PC-9 (cell line): Measurements from ENCODE around the gene IMPA2. TPM values are rescaled to one million over a fixed set of nuclear protein-coding genes. Genes with fewer than 3 reads are reported as not detected.

Source experiments
- BruUV-seq: library from RNA; stranded (reverse); fragments of 400-500 nt; replicated peaks from 2 replicates; lab custom pipeline; 2021; lab: Mats Ljungman, UMichigan
- CTCF ChIA-PET: fragments of 300-600 bp; sonication (Branson Sonifier 250); formaldehyde crosslinking; loops from one replicate; lab custom pipeline; 2022; ENCODE audit warnings: antibody characterized with exemption; lab: Charles Lee
- POLR2A ChIA-PET: fragments of 300-600 bp; sonication (Branson Sonifier 250); formaldehyde crosslinking; loops from one replicate; lab custom pipeline; 2022; ENCODE audit warnings: antibody characterized with exemption; ENCODE audit not compliant: unreplicated experiment; lab: Charles Lee
- DNase-seq, 2 experiments: peaks; one replicate each; pipeline versions ENCODE4 v3.0.0 to v3.0.0-alpha.2; 2015 to 2022; ENCODE audit warnings: mixed read lengths in 1 of 2
- H2AFZ ChIP-seq: fragments of 200-600 bp; sonication (generic); 2 replicates; pipeline ENCODE4 v1.8.1; 2017; ENCODE audit warnings: antibody characterized with exemption
- H3F3A ChIP-seq: fragments of 200-600 bp; sonication (generic); 2 replicates; pipeline ENCODE4 v1.8.1; 2017; ENCODE audit warnings: antibody characterized with exemption, mild to moderate bottlenecking, low read depth; ENCODE audit not compliant: insufficient read depth
- H3K27ac ChIP-seq: fragments of 200-600 bp; sonication (generic); 2 replicates; pipeline ENCODE4 v1.6.1; 2016; ENCODE audit warnings: mixed run types
- H3K27me3 ChIP-seq: fragments of 200-600 bp; sonication (generic); 2 replicates; pipeline ENCODE4 v1.6.1; 2016; ENCODE audit warnings: low read depth, mixed run types; ENCODE audit not compliant: insufficient read depth
- H3K36me3 ChIP-seq: fragments of 200-600 bp; sonication (generic); 2 replicates; pipeline ENCODE4 v1.6.1; 2016; ENCODE audit warnings: low read depth, mixed run types
- H3K4me1 ChIP-seq: fragments of 200-600 bp; sonication (generic); replicated peaks from 2 replicates; pipeline ENCODE4 v1.6.1; 2016; ENCODE audit warnings: mixed run types; ENCODE audit not compliant: insufficient read depth
- H3K4me2 ChIP-seq: fragments of 200-600 bp; sonication (generic); 2 replicates; pipeline ENCODE4 v1.6.1; 2017; ENCODE audit warnings: mixed run types
- H3K4me3 ChIP-seq: fragments of 200-600 bp; sonication (generic); 2 replicates; pipeline ENCODE4 v1.6.1; 2016; ENCODE audit warnings: mixed run types
- H3K79me2 ChIP-seq: fragments of 200-600 bp; sonication (generic); 2 replicates; pipeline ENCODE4 v1.6.1; 2017; ENCODE audit warnings: low read depth, mixed run types
- H3K9me2 ChIP-seq: fragments of 200-600 bp; sonication (generic); 2 replicates; pipeline ENCODE4 v1.8.1; 2017; ENCODE audit warnings: mild to moderate bottlenecking; ENCODE audit not compliant: insufficient read depth
- H3K9me3 ChIP-seq: fragments of 200-600 bp; sonication (generic); 2 replicates; pipeline ENCODE4 v1.8.1; 2016; ENCODE audit warnings: low read depth; ENCODE audit not compliant: insufficient read depth
- H4K20me1 ChIP-seq: fragments of 200-600 bp; sonication (generic); 2 replicates; pipeline ENCODE4 v1.8.1; 2017; ENCODE audit not compliant: insufficient read depth
- EZH2 ChIP-seq: fragments of 200-600 bp; sonication (generic); IDR thresholded peaks from 2 replicates; pipeline ENCODE4 v1.8.0; 2017; ENCODE audit warnings: antibody characterized with exemption, low read depth
- intact Hi-C: fragments of 100-400 bp; cut with micrococcal nuclease; formaldehyde crosslinking; loops from one replicate; pipeline ENCODE4 v1.10.0; 2022; ENCODE audit not compliant: unreplicated experiment
- total RNA-seq: library from RNA; stranded (reverse); gene quantifications from 2 replicates; pipeline ENCODE4 v1.2.3, GENCODE V29; 2021
- TF ChIP-seq, protein P1 (sequence below): fragments of 200-600 bp; sonication (generic); conservative IDR thresholded peaks from 2 replicates; pipeline ENCODE4 v1.6.1; 2017; ENCODE audit warnings: mixed run types, antibody characterized with exemption, mild to moderate bottlenecking, moderate library complexity

The IMPA2 gene
- total RNA-seq, 1 experiment from 2014 or later, result 91.4 TPM

DNA sequence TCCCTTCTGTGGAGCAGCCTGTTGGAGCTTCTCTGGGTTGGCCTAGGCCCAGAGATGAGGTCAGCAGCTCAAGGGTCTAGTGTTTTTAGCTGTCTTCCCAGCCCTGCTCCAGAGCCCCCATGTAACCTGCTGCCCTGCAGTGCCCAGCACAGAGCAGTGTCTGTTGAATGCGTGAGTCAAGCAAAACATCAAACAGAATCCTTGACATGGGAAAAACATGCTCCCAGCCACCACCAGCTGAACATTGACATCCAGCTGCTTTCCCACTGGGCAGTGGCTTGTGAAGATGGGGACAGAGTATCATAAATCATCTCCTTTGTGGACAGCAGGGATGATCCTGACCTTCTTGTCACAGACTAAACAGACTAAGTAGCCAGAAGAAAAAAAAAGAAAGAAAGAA lies 22.6 kb downstream of the IMPA2 start:
- ChIA-PET CTCF (interaction anchor here (0.6 to 0.7 kb wide), 2 partner anchors 15 to 268 kb away, joined by 6 to 9 read pairs; no protein-coding TSS in a partner anchor), POLR2A (no interaction called here)
- no peaks in the 10 kb centered on the region for H3K4me1 ChIP-seq
- no peaks in the 10 kb centered on the region for H3F3A ChIP-seq
- no peak overlapping the region for H3K4me3 ChIP-seq
- no peak overlapping the region for H3K4me2 ChIP-seq
- DNase-seq, result no peak
- no peaks in the 10 kb centered on the region for H3K9me2 ChIP-seq
- intact Hi-C loops, result no loop called here
- H3K27me3 ChIP-seq, result no peaks in the 10 kb centered on the region
- H2AFZ ChIP-seq, result no peak overlapping the region
- H3K9me3 ChIP-seq, result no peaks in the 10 kb centered on the region
- no peaks in the 10 kb centered on the region for H4K20me1 ChIP-seq
- no TSS peak for BruUV-seq
- no peaks in the 10 kb centered on the region for H3K79me2 ChIP-seq
- no peaks in the 10 kb centered on the region for H3K36me3 ChIP-seq
- TF ChIP-seq, protein P1, sequence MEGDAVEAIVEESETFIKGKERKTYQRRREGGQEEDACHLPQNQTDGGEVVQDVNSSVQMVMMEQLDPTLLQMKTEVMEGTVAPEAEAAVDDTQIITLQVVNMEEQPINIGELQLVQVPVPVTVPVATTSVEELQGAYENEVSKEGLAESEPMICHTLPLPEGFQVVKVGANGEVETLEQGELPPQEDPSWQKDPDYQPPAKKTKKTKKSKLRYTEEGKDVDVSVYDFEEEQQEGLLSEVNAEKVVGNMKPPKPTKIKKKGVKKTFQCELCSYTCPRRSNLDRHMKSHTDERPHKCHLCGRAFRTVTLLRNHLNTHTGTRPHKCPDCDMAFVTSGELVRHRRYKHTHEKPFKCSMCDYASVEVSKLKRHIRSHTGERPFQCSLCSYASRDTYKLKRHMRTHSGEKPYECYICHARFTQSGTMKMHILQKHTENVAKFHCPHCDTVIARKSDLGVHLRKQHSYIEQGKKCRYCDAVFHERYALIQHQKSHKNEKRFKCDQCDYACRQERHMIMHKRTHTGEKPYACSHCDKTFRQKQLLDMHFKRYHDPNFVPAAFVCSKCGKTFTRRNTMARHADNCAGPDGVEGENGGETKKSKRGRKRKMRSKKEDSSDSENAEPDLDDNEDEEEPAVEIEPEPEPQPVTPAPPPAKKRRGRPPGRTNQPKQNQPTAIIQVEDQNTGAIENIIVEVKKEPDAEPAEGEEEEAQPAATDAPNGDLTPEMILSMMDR, result no peak
- TF ChIP-seq EZH2, result no peak
- no peak overlapping the region for H3K27ac ChIP-seq

DNA sequence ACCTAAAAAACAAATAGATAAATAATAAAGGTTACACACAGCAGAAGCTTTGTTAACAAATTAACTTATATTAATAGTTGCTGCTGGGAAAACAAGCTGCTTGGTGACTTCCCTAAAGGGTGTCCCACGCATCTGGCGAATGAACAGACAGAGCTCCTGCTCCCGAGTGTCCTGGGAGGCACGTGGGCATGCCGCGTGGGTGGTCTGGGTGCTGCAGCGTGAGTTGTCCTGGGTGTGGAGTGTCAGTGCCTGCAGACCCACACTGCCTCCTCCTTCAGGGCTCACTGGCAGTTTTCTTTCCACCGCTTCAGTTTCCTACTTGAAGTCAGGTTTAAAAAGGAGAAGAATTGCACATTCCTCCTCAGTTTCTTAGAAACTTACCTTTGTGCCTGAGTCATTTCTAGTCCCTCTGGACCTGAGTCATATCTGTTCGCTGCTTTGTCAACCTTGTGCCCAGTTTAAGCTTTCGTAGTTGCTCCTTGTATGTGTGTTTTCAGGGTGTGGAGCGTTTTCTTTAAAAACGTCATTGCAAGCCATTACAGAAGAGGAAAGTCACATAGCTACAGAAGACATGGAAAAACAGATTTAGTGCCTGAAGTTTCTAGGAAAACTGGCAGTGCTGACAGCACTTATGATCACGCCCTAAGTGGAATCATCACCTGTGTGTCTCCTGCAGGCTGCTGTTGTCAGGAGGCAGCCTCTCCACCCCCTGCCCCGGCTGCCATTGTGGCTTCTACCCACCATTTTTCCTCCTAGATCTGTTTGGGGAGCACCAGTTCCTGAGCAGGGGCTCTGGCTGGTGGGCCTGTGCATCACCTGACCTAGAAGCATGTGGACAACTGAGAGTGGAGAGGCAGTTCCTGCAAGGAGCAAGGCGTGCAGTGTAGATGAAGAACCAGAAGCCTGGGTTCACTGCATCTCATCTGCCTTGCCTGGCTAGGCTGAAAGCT lies 24.5 kb downstream of the IMPA2 start:
- Histone ChIP-seq H3F3A (no peaks in the 10 kb centered on the region), H3K27me3 (no peaks in the 10 kb centered on the region), H3K36me3 (no peaks in the 10 kb centered on the region), H2AFZ (no peak overlapping the region), H3K4me1 (no peaks in the 10 kb centered on the region), H3K9me3 (no peaks in the 10 kb centered on the region), H4K20me1 (no peaks in the 10 kb centered on the region), H3K4me2 (no peak overlapping the region), H3K4me3 (no peak overlapping the region), H3K79me2 (no peaks in the 10 kb centered on the region), H3K9me2 (no peaks in the 10 kb centered on the region), H3K27ac (no peak overlapping the region)
- no peak for TF ChIP-seq EZH2
- TF ChIP-seq, protein P1, result no peak
- POLR2A ChIA-PET, result interaction anchor here (0.6 kb wide), 1 partner anchor 740 kb away, joined by 5 read pairs; no protein-coding TSS in a partner anchor
- intact Hi-C loops, result no loop called here
- no TSS peak for BruUV-seq
- DNase-seq, result no peak
- CTCF ChIA-PET, result interaction anchor here (0.7 kb wide), 1 partner anchor 166 kb away, joined by 3 read pairs; no protein-coding TSS in a partner anchor

DNA sequence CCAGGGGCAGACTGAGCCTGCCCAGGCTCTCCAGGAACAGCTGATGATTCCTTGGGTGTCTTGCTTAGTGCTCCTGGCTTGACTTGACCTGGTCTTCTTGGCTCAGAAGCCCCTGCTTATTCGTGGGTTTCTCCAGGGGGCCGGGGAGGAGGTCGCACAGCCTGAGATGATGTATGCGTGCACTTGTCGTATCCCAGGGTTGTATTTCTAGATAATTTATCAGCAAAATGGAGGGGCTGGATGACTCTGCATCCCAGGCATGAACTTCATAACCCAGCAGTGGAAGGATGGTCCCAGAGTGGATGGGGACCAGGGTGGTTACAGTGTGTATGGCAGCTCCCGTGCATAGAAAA lies 25.2 kb downstream of the IMPA2 start:
- no peaks in the 10 kb centered on the region for H3K9me3 ChIP-seq
- H3K4me2 ChIP-seq, result no peak overlapping the region
- no peak overlapping the region for H2AFZ ChIP-seq
- H3F3A ChIP-seq, result no peaks in the 10 kb centered on the region
- no peak overlapping the region for H3K4me3 ChIP-seq
- BruUV-seq, result no TSS peak
- DNase-seq, result no peak
- no peak overlapping the region for H3K27ac ChIP-seq
- intact Hi-C loops, result no loop called here
- ChIA-PET CTCF (no interaction called here), POLR2A (no interaction called here)
- no peak for TF ChIP-seq EZH2
- TF ChIP-seq, protein P1, result no peak
- H3K36me3 ChIP-seq, result no peaks in the 10 kb centered on the region
- no peaks in the 10 kb centered on the region for H3K9me2 ChIP-seq
- no peaks in the 10 kb centered on the region for H4K20me1 ChIP-seq
- H3K27me3 ChIP-seq, result no peaks in the 10 kb centered on the region
- H3K79me2 ChIP-seq, result no peaks in the 10 kb centered on the region
- H3K4me1 ChIP-seq, result no peaks in the 10 kb centered on the region
